Lower lobe of right lung (tissue), 2 donors: Measurements from ENCODE around the gene NYNRIN. TPM values are rescaled to one million over a fixed set of nuclear protein-coding genes. Genes with fewer than 3 reads are reported as not detected.

Experiments
- ATAC-seq, 2 donors: fragments of 200-7000 bp; cut with Tn5 transposase; one replicate each; pipeline ENCODE4 v1.9.1; 2020 to 2022; ENCODE audit warnings: mild to moderate bottlenecking in 2 of 2, moderate library complexity in 2 of 2
- DNase-seq: peaks from one replicate; pipeline ENCODE4 v3.0.0-alpha.2; 2020
- H3K27ac ChIP-seq: fragments of 200-600 bp; one replicate; pipeline ENCODE4 v1.8.0; 2022
- H3K27me3 ChIP-seq: fragments of 200-600 bp; one replicate; pipeline ENCODE4 v1.8.0; 2022; ENCODE audit warnings: low read depth
- H3K36me3 ChIP-seq: fragments of 200-600 bp; one replicate; pipeline ENCODE4 v1.8.0; 2022; ENCODE audit warnings: mild to moderate bottlenecking
- H3K4me1 ChIP-seq: fragments of 200-600 bp; one replicate; pipeline ENCODE4 v1.8.0; 2022
- H3K4me3 ChIP-seq: fragments of 200-600 bp; one replicate; pipeline ENCODE4 v1.8.0; 2022; ENCODE audit warnings: mild to moderate bottlenecking
- H3K9me3 ChIP-seq: fragments of 200-600 bp; one replicate; pipeline ENCODE4 v1.8.0; 2022
- CTCF ChIP-seq: fragments of 200-600 bp; IDR thresholded peaks from one replicate; pipeline ENCODE4 v1.8.0; 2022; ENCODE audit warnings: antibody characterized with exemption, mild to moderate bottlenecking
- intact Hi-C: fragments of 100-400 bp; cut with DNase I; formaldehyde crosslinking; loops from one replicate; pipeline ENCODE4 v1.11.0; 2022
- total RNA-seq: library from RNA; stranded (reverse); fragmentation: NEBNext Ultra II Directional; extraction: Animal tissue kit (Norgen Biotek cat#: 25700); gene quantifications from one replicate; pipeline ENCODE4 v1.2.1, GENCODE V29; 2021
- donor health status: DM: no; HTN: yes; CAD: no; lungs with severe emphysema.

NYNRIN gene
- total RNA-seq, 1 donor from 2014 or later = 17.9 TPM

GRCh38 chr14:24459331-24459730 lies 60.5 kb downstream of the NYNRIN start:
- no peaks in the 10 kb centered on the region for H3K4me1 ChIP-seq
- no peak for TF ChIP-seq CTCF
- ATAC-seq = no peak
- no peak overlapping the region for H3K27ac ChIP-seq
- H3K4me3 ChIP-seq = no peak overlapping the region
- intact Hi-C loops = no loop called here
- no peaks in the 10 kb centered on the region for H3K36me3 ChIP-seq
- H3K27me3 ChIP-seq = no peaks in the 10 kb centered on the region
- no peak for DNase-seq
- H3K9me3 ChIP-seq = no peaks in the 10 kb centered on the region

- no peak for TF ChIP-seq CTCF
- H3K9me3 ChIP-seq = no peaks in the 10 kb centered on the region
- no peak for ATAC-seq
- no peak for DNase-seq
- H3K27me3 ChIP-seq = no peaks in the 10 kb centered on the region
- no peak overlapping the region for H3K4me3 ChIP-seq
- H3K4me1 ChIP-seq = no peaks in the 10 kb centered on the region
- no peaks in the 10 kb centered on the region for H3K36me3 ChIP-seq
- no peak overlapping the region for H3K27ac ChIP-seq
- intact Hi-C loops = no loop called here
These were observed 62.5 kb downstream of the NYNRIN start for GRCh38 chr14:24461336-24461735.

- ATAC-seq (no peak), DNase-seq (no peak)
- no peaks in the 10 kb centered on the region for H3K9me3 ChIP-seq
These were observed 64.4 kb downstream of the NYNRIN start for GRCh38 chr14:24463017-24463883.

GRCh38 chr14:24463884-24464785 lies 65.3 kb downstream of the NYNRIN start:
- TF ChIP-seq CTCF = no peak
- Histone ChIP-seq H3K9me3 (no peaks in the 10 kb centered on the region), H3K27me3 (no peaks in the 10 kb centered on the region), H3K27ac (no peak overlapping the region), H3K4me3 (no peak overlapping the region), H3K36me3 (no peaks in the 10 kb centered on the region), H3K4me1 (no peaks in the 10 kb centered on the region)
- ATAC-seq (no peak), DNase-seq (no peak)
- intact Hi-C loops = no loop called here

More at GRCh38 chr14:24463017-24463883, 64.4 kb downstream of the NYNRIN start:
- Histone ChIP-seq H3K4me1 (no peaks in the 10 kb centered on the region), H3K27ac (no peak overlapping the region), H3K27me3 (no peaks in the 10 kb centered on the region), H3K4me3 (no peak overlapping the region), H3K36me3 (no peaks in the 10 kb centered on the region)
- TF ChIP-seq CTCF = no peak
- intact Hi-C loops = no loop called here

- H3K4me1 ChIP-seq = no peaks in the 10 kb centered on the region
- intact Hi-C loops = no loop called here
- no peak for ATAC-seq
- no peaks in the 10 kb centered on the region for H3K27me3 ChIP-seq
- DNase-seq = no peak
- no peaks in the 10 kb centered on the region for H3K9me3 ChIP-seq
- TF ChIP-seq CTCF = no peak
- H3K27ac ChIP-seq = no peak overlapping the region
- no peaks in the 10 kb centered on the region for H3K36me3 ChIP-seq
- no peak overlapping the region for H3K4me3 ChIP-seq
These were observed 66.6 kb downstream of the NYNRIN start for GRCh38 chr14:24465368-24465767.
